Smooth muscle cell (in vitro differentiated cells): ENCODE results near the gene IL24. TPM values are rescaled to one million over a fixed set of nuclear protein-coding genes. Genes with fewer than 3 reads are reported as not detected.
A peak's percentile ranks its signal among the peaks of the same experiment; 100 is the strongest.

Experiments
- DNase-seq: peaks from one replicate; lab custom pipeline; 2025; ENCODE audit not compliant: unreplicated experiment; lab: John Stamatoyannopoulos, UW
- H2AFZ ChIP-seq: fragments of 200-600 bp; sonication (generic); 2 replicates; pipeline ENCODE4 v1.6.0; 2016; ENCODE audit warnings: antibody characterized with exemption, low read depth, mild to moderate bottlenecking
- H3F3A ChIP-seq: fragments of 200-600 bp; sonication (generic); 2 replicates; pipeline ENCODE4 v1.6.0; 2017; ENCODE audit warnings: antibody characterized with exemption, low read depth
- H3K27ac ChIP-seq: fragments of 200-600 bp; sonication (generic); 2 replicates; pipeline ENCODE4 v1.5.1; 2016; ENCODE audit warnings: low read depth, mild to moderate bottlenecking
- H3K27me3 ChIP-seq: fragments of 200-600 bp; sonication (generic); 2 replicates; pipeline ENCODE4 v1.6.1; 2016; ENCODE audit warnings: low read depth, mild to moderate bottlenecking
- H3K36me3 ChIP-seq: fragments of 200-600 bp; sonication (generic); 2 replicates; pipeline ENCODE4 v1.5.1; 2016; ENCODE audit warnings: low read depth
- H3K4me1 ChIP-seq: fragments of 200-600 bp; sonication (generic); 2 replicates; pipeline ENCODE4 v1.5.1; 2016; ENCODE audit warnings: low read depth
- H3K4me2 ChIP-seq: fragments of 200-600 bp; sonication (generic); 2 replicates; pipeline ENCODE4 v1.6.0; 2016; ENCODE audit warnings: mild to moderate bottlenecking
- H3K4me3 ChIP-seq: fragments of 200-600 bp; sonication (generic); 2 replicates; pipeline ENCODE4 v1.5.1; 2016; ENCODE audit warnings: mild to moderate bottlenecking
- H3K79me2 ChIP-seq: fragments of 200-600 bp; sonication (generic); 2 replicates; pipeline ENCODE4 v1.6.0; 2016; ENCODE audit warnings: low read depth, mild to moderate bottlenecking
- H3K9ac ChIP-seq: fragments of 200-600 bp; sonication (generic); 2 replicates; pipeline ENCODE4 v1.6.0; 2016; ENCODE audit warnings: low read depth
- H3K9me3 ChIP-seq: fragments of 200-600 bp; sonication (generic); replicated peaks from 2 replicates; pipeline ENCODE4 v1.5.1; 2016; ENCODE audit warnings: low read depth
- H4K20me1 ChIP-seq: fragments of 200-600 bp; sonication (generic); 2 replicates; pipeline ENCODE4 v1.6.0; 2016; ENCODE audit warnings: low read depth
- CTCF ChIP-seq: fragments of 200-600 bp; sonication (generic); IDR thresholded peaks from 2 replicates; pipeline ENCODE4 v1.5.1; 2017; ENCODE audit warnings: borderline replicate concordance, mild to moderate bottlenecking, antibody characterized with exemption; ENCODE audit not compliant: insufficient read depth, poor library complexity, severe bottlenecking
- WGBS: methylation state at CpG from one replicate; pipeline ENCODE4 v1.1.7; 2016; ENCODE audit warnings: low lambda C conversion rate; 5-methylcytosine and 5-hydroxymethylcytosine counted together
- polyA plus RNA-seq: library from polyadenylated mRNA; unstranded; fragments of >200 nt; fragmentation: Nextera tagmentation; extraction: Ambion mirVana; gene quantifications from 2 replicates; pipeline ENCODE4 v1.2.1, GENCODE V29; 2016
- total RNA-seq: library from RNA; depleted of rRNA; stranded (reverse); fragments of >200 nt; gene quantifications from 2 replicates; pipeline ENCODE4 v1.2.3, GENCODE V29; 2014

The IL24 gene
- total and polyA plus RNA-seq, 2 experiments from 2014 or later: 1.5 to 1.9 TPM

GRCh38 chr1:206859082-206859521 is 38.1 kb upstream of the IL24 start:
- no peak overlapping the region for H3K4me2 ChIP-seq
- no peaks in the 10 kb centered on the region for H3F3A ChIP-seq
- TF ChIP-seq CTCF: no peak
- peaks cover 26% of the 10 kb centered on the region for H3K27me3 ChIP-seq
- H3K9me3 ChIP-seq: no peaks in the 10 kb centered on the region
- H3K27ac ChIP-seq: no peak overlapping the region
- no peaks in the 10 kb centered on the region for H3K79me2 ChIP-seq
- H3K9ac ChIP-seq: no peak overlapping the region
- no peak overlapping the region for H3K4me3 ChIP-seq
- no peaks in the 10 kb centered on the region for H3K4me1 ChIP-seq
- no peak for DNase-seq
- H3K36me3 ChIP-seq: no peaks in the 10 kb centered on the region
- 87% methylated on average over 5 of the region's 5 CpGs for WGBS
- H4K20me1 ChIP-seq: no peaks in the 10 kb centered on the region
- H2AFZ ChIP-seq: no peak overlapping the region

DNA sequence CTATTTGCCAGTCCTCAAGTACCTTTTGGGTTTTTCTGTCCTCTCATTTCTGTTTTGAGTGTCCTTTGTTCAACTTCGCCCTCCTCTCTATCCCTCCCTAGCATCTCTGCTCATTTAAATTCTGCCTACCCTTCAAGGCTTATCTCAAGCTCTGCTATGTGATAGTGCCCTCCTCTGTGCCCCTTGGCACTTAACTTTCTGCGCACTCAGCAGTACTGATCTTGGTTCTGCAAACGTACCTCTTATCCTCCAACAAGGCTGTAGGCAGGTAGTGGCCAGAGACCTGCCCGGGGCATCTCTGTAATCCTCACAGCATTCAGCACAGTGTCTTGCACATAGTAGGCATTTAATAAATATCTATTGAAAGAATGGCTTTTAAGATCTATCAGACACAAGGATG is 37.1 kb upstream of the IL24 start:
- no peaks in the 10 kb centered on the region for H3F3A ChIP-seq
- TF ChIP-seq CTCF: no peak
- 93% methylated on average over 4 of the region's 4 CpGs for WGBS

GRCh38 chr1:206863266-206863665 is 34.0 kb upstream of the IL24 start:
- no peaks in the 10 kb centered on the region for H3K79me2 ChIP-seq
- no peak overlapping the region for H3K9ac ChIP-seq
- no peaks in the 10 kb centered on the region for H3K36me3 ChIP-seq
- H3K9me3 ChIP-seq: no peaks in the 10 kb centered on the region
- no peak overlapping the region for H3K4me2 ChIP-seq
- no peak for TF ChIP-seq CTCF
- no peaks in the 10 kb centered on the region for H4K20me1 ChIP-seq
- no peak overlapping the region for H3K4me3 ChIP-seq
- H3F3A ChIP-seq: no peaks in the 10 kb centered on the region
- WGBS: 71% methylated on average over 1 of the region's 1 CpG
- no peak overlapping the region for H3K27ac ChIP-seq
- peaks cover 26% of the 10 kb centered on the region for H3K27me3 ChIP-seq
- no peaks in the 10 kb centered on the region for H3K4me1 ChIP-seq
- DNase-seq: no peak
- no peak overlapping the region for H2AFZ ChIP-seq

More for the DNA sequence above, 37.1 kb upstream of the IL24 start:
- Histone ChIP-seq H3K79me2 (no peaks in the 10 kb centered on the region), H3K4me2 (no peak overlapping the region), H2AFZ (no peak overlapping the region), H3K36me3 (no peaks in the 10 kb centered on the region), H4K20me1 (no peaks in the 10 kb centered on the region), H3K4me1 (no peaks in the 10 kb centered on the region), H3K9ac (no peak overlapping the region), H3K27ac (no peak overlapping the region), H3K27me3 (peaks cover 26% of the 10 kb centered on the region), H3K9me3 (no peaks in the 10 kb centered on the region), H3K4me3 (no peak overlapping the region)
- no peak for DNase-seq

- Histone ChIP-seq H3K9me3 (no peaks in the 10 kb centered on the region), H3K36me3 (no peaks in the 10 kb centered on the region), H4K20me1 (no peaks in the 10 kb centered on the region), H3K4me3 (no peak within 1 kb of the TSS), H3K79me2 (no peaks in the 10 kb centered on the region), H3K9ac (no peak within 1 kb of the TSS), H3K4me1 (no peaks in the 10 kb centered on the region), H3K27ac (no peak within 1 kb of the TSS), H3K4me2 (no peak within 1 kb of the TSS), H2AFZ (no peak within 1 kb of the TSS), H3K27me3 (peaks cover 23% of the 10 kb centered on the region), H3F3A (no peaks in the 10 kb centered on the region)
- DNase-seq: peak; percentile 22
- 53% methylated on average over 19 of the region's 19 CpGs for WGBS
- TF ChIP-seq CTCF: peak; percentile 81
These were observed 32.1 kb upstream of the IL24 start, which contains the start of gene IL20 for GRCh38 chr1:206864939-206865671. Gene IL20, plus strand, starts transcription at chr1:206865623. Its CDS starts 230 bp downstream, at chr1:206865853.
